HG03280 (cell line): ENCODE results near the gene DMXL1.
"Not testable (repeated sequence)": the region's sequence is repeated elsewhere in the genome, so short reads cannot be mapped to it uniquely, and the experiment has no call there.

Experiments used
- ATAC-seq: cut with Tn5 transposase; IDR thresholded peaks from one replicate; pipeline ENCODE4 v1.9.1; 2021; ENCODE audit warnings: mild to moderate bottlenecking, moderate library complexity; ENCODE audit not compliant: unreplicated experiment

Gene DMXL1

GRCh38 chr5:119123280-119123679, 52.4 kb downstream of the DMXL1 start:
- ATAC-seq = no peak

- no peak for ATAC-seq
Observed at GRCh38 chr5:119129770-119130169, 58.9 kb downstream of the DMXL1 start.

GRCh38 chr5:119131530-119132304, 60.8 kb downstream of the DMXL1 start:
- ATAC-seq = no peak

GRCh38 chr5:119135743-119136142, 64.9 kb downstream of the DMXL1 start:
- not testable (repeated sequence) for ATAC-seq

- ATAC-seq = no peak
Observed at GRCh38 chr5:119136666-119137318, 65.9 kb downstream of the DMXL1 start.

GRCh38 chr5:119153629-119154028, 82.7 kb downstream of the DMXL1 start:
- no peak for ATAC-seq

- no peak for ATAC-seq
Observed at GRCh38 chr5:119158144-119158543, 87.3 kb downstream of the DMXL1 start.

GRCh38 chr5:119161430-119161829, 90.5 kb downstream of the DMXL1 start:
- ATAC-seq = no peak

GRCh38 chr5:119166026-119166425, 95.1 kb downstream of the DMXL1 start:
- ATAC-seq = no peak

- ATAC-seq = no peak
Observed at GRCh38 chr5:119168401-119168800, 97.5 kb downstream of the DMXL1 start.

GRCh38 chr5:119171686-119172085, 100.8 kb downstream of the DMXL1 start:
- no peak for ATAC-seq

- peak; percentile 59 for ATAC-seq
Observed at GRCh38 chr5:119174578-119175163, 103.8 kb downstream of the DMXL1 start.

GRCh38 chr5:119176785-119177184, 105.9 kb downstream of the DMXL1 start:
- no peak for ATAC-seq

GRCh38 chr5:119177226-119177625, 106.3 kb downstream of the DMXL1 start:
- ATAC-seq = no peak

GRCh38 chr5:119178435-119178834, 107.5 kb downstream of the DMXL1 start:
- no peak for ATAC-seq

GRCh38 chr5:119179857-119180641, 109.2 kb downstream of the DMXL1 start:
- no peak for ATAC-seq

GRCh38 chr5:119185512-119185911, 114.6 kb downstream of the DMXL1 start:
- ATAC-seq = not testable (repeated sequence)

- no peak for ATAC-seq
Observed at GRCh38 chr5:119187776-119188529, 117.1 kb downstream of the DMXL1 start.

GRCh38 chr5:119190470-119191095, 119.7 kb downstream of the DMXL1 start:
- ATAC-seq = no peak

- no peak for ATAC-seq
Observed at GRCh38 chr5:119191944-119192343, 121.1 kb downstream of the DMXL1 start.
